HTR-8/SVneo (cell line): ENCODE data around the gene SLC2A2.
"Not testable (repeated sequence)": the region's sequence is repeated elsewhere in the genome, so short reads cannot be mapped to it uniquely, and the experiment has no call there.

Source experiments
- DNase-seq: peaks from one replicate; pipeline ENCODE4 v3.0.0; 2011; ENCODE audit warnings: low spot score, mixed read lengths; ENCODE audit not compliant: insufficient read length
- FAIRE-seq: peaks from 2 replicates; lab custom pipeline; 2011; peaks lifted over from hg19 to GRCh38; lab: Jason Lieb, UNC

The SLC2A2 gene

GRCh38 chr3:170992854-170993253 lies 33.7 kb downstream of the SLC2A2 start:
- FAIRE-seq (no peak), DNase-seq (no peak)

DNA sequence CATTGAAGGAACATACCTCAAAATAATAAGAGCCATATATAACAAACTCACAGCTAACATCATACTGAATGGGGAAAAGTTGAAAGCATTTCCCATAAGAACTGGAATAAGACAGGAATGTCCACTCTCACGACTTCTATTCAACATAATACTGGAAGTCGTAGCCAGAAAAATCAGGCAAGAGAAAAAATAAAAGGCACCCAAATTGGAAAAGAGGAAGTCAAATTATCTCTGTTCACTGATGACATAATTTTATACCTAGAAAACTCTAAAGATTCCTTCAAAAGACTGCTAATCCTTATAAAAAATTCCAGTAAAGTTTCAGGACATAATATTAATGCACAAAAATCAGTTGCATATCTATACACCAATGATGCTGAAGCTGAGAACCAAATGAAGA lies 34.9 kb downstream of the SLC2A2 start:
- FAIRE-seq, result no peak
- DNase-seq, result no peak

- no peak for FAIRE-seq
- DNase-seq, result no peak
These were observed 37.3 kb downstream of the SLC2A2 start for GRCh38 chr3:170989100-170989648.

- DNase-seq (no peak), FAIRE-seq (no peak)
These were observed 38.1 kb downstream of the SLC2A2 start for GRCh38 chr3:170988378-170988777.

DNA sequence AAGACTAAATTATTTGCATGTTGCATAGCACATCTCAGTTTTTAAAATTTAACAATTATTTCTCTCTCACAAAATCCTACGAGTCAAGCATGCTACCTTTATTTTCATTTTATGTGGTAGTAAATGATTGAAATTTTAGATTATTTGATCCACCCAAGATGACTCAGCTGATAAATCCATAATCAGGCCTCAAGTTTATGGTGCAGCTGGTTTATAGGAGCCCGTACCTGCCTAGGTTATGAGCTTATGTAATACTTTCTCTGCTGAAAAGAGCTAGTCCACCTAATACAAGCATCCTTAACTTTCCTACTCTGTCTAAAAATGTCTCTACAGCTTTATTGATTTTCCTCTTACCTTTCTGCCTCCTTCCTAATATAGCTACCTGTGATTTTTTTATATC lies 41.2 kb downstream of the SLC2A2 start:
- no peak for DNase-seq
- FAIRE-seq, result no peak

DNA sequence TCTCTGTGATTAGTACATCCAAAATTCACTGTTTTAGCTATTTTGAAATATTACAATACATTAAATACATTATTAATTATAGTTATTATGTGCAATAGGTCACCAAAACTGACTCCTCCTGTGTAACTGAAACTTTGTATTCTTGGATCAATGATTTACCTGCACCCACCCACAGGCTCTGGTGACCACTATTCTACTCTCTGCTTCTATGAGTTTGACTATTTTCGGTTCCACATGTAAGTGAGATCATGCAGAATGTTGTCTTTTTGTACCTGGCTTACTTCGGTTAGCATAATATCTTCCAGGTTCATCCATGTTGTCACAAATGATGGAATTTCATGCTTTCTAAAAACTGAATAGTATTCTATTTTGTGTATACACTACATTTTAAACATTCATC lies 43.8 kb downstream of the SLC2A2 start:
- DNase-seq (no peak), FAIRE-seq (no peak)

DNA sequence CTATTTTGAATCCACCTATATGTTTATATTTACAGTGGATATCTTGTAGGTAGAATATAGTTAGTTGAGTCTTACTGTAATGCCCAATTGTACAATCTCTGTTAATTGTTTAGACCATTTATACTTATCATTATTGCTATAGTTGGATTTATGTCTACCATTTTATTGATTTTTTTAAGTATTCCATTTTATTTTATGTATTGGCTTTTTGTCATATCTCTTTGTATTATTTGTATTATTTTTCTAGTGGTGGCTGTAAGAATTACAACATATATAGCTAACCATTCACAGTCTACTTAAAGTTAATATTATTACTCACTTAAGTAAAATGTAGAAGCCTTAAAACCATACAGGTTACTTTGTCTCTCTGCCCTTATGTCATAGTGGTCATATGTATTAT lies 46.1 kb downstream of the SLC2A2 start:
- DNase-seq, result no peak
- no peak for FAIRE-seq

DNA sequence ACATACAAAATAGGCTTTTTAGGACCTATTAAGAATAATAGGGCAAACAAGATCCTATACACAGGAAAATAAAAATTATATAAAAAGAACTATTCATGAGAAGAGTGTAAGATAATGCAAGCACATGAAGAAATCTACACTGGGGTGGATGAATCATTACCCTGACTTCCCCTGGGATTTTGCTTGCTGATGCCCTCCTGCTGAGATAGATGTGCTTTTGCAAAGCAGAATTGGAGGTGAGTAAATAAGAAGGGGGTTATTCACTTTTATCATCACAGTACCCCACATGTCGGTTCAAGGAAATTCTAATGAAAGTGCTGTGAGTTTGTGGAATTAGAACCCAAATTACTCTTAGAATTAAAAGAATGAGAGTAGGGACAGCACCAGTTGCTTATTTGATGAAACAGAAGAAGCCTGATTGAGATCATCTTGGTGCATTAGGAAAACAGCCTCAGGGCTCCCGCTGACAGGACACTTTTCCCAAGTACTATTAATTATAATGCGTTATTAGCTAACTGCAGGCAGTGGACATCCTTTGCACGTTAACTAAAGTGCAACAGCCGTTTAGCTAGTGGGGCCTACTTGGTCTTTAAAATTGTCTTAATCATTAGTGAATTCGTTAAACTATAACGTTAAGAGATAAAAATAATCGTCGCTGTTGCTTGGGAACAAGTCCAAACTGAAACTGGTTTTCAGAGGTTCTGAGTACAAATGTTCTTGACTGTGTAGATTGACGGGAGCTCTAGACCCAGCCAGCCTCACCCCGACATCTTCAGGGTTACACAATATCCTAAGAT lies 48.4 kb downstream of the SLC2A2 start:
- DNase-seq (no peak), FAIRE-seq (no peak)

DNA sequence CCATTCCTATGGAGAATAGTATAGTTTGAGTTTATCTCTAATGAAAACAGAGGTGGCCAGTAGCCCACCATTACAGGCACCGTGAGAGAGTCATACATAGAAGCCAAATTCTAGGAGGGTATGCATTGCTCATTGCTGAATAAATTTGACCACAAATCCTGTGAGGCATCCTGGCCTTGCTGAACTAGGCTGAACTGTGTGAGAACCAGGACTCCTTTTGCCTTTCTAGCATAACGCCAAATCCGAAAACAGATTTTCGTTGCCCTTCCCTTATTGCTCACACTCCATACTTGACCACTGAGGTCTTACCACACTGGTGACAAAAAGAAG lies 50.4 kb downstream of the SLC2A2 start:
- DNase-seq (no peak), FAIRE-seq (no peak)

DNA sequence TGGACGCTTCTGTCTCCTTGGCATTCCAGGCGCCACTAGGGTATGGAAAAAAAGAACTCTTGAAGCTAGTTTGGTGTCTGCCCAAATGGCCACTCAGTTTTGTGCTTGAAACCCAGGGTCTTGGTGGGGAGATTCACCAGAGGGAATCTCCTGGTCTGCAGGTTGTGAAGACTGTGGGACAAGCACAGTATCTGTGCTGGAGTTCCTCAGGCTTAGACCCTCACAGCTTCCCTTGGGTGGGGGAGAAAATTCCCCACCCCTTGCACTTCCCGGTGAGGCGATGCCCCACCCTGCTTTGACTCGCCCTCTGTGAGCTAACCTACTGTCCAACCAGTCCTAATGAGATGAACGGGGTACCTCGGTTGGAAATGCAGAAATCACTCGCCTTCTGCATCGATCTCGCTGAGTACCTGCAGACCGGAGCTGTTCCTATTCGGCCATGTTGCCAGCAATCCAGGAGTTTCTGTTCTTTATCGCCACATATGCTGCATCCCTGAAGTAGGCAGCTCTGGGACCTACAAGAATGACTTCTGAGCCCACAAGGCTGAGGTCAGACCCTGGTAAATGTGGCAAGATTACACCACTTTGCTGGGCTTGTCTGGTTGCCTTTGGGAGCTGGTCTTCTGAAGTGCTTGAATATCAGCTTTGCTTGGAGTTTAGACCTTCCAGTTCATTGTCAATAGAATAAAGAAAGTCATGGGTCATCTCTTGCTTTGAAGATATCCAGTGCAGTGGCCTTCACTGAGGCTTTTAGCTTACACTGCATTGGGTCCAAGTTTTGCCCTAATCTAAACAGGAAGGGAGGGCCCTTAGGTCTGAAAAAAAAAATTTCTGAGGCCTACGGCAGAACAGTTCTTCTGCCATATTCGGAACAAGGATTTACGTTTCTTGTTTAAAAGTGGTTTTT lies 51.0 kb downstream of the SLC2A2 start:
- FAIRE-seq (no peak), DNase-seq (no peak)

DNA sequence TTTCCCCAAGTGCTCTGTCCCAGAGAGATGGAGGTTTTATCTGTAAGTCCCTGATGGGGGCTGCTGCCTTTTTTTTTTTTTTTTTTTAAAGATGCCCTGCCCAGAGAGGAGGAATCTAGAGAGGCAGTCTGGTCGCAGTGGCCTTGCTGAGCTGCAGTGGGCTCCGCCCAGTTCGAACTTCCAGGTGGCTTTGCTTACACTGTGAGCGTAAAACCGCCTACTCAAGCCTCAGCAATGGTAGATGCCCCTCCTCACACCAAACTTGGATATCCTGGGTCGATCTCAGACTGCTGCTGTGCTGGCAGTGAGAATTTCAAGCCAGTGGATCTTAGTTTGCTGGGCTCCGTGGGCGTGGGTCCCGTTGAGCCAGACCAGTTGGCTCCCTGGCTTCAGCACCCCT lies 51.6 kb downstream of the SLC2A2 start:
- no peak for FAIRE-seq

DNA sequence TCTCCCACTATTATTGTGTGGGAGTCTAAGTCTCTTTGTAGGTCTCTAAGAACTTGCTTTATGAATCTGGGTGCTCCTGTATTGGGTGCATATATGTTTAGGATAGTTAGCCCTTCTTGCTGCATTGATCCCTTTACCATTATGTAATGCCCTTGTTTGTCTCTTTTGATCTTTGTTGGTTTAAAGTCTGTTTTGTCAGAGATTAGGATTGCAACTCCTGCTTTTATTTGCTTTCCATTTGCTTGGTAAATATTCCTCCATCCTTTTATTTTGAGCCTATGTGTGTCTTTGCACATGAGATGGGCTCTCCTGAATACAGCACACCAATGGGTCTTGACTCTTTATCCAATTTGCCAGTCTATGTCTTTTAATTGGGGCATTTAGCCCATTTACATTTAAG lies 53.6 kb downstream of the SLC2A2 start:
- not testable (repeated sequence) for FAIRE-seq, DNase-seq

More for the DNA sequence above, 51.6 kb downstream of the SLC2A2 start:
- no peak for DNase-seq

- FAIRE-seq (no peak), DNase-seq (no peak)
These were observed 59.4 kb downstream of the SLC2A2 start for GRCh38 chr3:170967126-170967525.

DNA sequence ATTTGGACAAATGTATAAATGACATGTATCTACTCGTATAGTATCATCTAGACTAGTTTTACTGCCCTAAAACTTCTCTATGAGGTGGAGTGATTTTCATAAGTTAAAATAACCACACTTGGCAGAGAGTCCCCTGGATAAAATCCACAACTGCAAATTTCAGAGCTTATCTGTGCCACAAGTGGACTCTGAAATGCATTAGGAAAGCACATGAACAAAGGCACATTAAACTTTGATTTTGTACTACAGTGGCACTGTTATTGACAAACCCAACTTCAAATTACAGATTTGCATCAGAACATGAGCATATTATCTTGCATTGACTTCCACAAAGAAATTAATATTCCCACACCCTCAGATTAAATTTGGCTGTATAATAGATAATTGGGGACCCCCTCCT lies 60.0 kb downstream of the SLC2A2 start:
- no peak for DNase-seq
- no peak for FAIRE-seq

DNA sequence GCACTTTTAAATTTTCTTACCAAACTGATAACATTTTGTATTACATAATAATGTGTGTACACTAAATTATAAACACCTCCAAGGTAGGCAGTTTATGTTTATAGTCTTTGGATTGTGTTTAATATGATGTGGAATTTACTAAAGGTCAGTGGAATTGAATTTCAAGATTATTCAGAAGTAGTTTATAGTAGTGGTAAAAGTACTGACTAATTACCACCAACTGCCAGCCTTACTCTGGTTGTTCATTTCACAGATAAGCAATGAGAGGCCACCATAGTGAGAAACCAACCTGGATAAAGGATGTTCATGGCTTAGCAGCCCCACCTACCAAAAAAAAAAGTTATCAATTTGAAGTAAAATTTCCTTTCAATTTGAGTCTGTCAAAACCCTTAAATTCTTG lies 64.1 kb downstream of the SLC2A2 start:
- FAIRE-seq (no peak), DNase-seq (no peak)

DNA sequence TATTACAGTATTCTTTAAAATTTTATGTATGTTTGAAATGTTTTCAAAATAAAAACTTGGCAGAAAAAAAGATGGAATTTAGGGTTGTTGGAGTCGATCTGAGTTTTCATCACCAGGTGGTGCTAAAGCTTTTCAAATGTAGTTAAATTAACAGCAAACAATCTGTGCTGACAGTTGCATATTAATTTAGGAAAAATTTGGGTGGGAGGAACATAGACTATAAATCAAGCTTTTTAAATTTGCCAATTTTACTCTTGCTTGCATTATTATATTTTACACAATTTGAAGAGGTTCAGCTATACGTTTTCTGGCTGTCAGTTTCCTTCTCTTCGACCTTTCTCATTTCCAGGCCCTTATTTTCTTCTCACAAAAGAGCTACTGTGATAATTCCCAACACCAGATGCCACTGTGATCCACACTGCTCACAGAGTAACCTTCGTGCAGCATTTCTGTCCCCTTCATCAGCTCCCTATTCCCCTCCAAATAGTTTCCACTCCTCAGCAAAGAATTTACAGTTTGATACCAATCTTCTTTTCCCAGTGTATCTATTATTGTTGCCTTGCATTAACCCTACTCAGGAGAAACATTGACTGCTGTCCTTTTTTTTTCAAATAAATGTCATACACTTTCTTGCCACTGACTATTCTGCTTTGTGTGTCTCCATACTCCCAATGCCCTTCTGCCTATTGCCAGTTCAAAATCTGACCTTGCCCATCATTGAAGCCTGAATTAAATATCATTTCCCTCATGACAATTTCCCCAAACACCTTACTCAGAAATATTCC lies 64.7 kb downstream of the SLC2A2 start:
- FAIRE-seq, result no peak
- peak; percentile 35 for DNase-seq

GRCh38 chr3:170959457-170959856 lies 67.1 kb downstream of the SLC2A2 start:
- DNase-seq, result no peak
- no peak for FAIRE-seq

DNA sequence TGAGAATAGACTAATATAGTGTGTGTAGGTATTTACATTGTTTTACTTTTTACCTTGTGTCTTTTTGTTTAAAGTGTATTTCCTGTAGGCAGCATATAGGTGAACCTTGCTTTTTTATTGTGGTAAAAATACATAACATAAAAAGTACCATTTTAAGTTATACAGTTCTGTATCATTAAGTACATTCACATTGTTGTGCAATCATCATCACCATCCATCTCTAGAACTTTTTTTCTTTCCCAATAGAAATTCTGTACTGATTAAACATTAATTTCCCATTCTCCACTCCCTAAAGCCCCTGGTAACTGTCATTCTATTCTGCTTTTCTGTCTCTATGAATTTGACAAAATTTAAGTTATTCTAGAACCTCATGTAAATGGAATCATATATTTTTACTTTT lies 69.9 kb downstream of the SLC2A2 start:
- no peak for FAIRE-seq
- DNase-seq, result no peak

DNA sequence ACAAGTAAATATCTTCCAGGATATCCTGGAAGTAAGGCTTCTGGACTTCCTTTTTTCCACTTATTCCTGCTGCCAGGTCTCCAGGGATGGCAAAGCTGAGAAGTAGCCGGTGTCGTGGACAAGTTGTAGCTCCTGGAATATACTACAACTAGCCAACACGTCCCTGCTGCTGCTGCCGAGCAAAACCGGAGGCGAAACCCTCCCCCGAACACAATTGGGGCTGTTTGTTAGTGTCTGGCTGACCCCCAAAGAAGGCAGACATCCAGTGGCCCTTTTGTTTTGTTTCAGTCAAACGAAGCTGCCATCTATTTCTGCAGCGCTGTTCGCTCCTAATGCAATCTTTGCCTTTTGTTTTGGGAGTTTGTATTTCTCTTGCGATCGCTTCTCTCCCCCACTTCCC lies 72.8 kb downstream of the SLC2A2 start:
- FAIRE-seq (no peak), DNase-seq (no peak)

- FAIRE-seq (no peak), DNase-seq (no peak)
These were observed 73.3 kb downstream of the SLC2A2 start for GRCh38 chr3:170953229-170953628.
